Central memory CD4-positive, alpha-beta T cell (primary cell): ENCODE data around the gene CATSPER4.
A peak's percentile ranks its signal among the peaks of the same experiment; 100 is the strongest.
"Not testable (repeated sequence)": the region's sequence is repeated elsewhere in the genome, so short reads cannot be mapped to it uniquely, and the experiment has no call there.

ENCODE experiments used
- DNase-seq: peaks from one replicate; pipeline ENCODE4 v3.0.0; 2022

CATSPER4 gene

DNA sequence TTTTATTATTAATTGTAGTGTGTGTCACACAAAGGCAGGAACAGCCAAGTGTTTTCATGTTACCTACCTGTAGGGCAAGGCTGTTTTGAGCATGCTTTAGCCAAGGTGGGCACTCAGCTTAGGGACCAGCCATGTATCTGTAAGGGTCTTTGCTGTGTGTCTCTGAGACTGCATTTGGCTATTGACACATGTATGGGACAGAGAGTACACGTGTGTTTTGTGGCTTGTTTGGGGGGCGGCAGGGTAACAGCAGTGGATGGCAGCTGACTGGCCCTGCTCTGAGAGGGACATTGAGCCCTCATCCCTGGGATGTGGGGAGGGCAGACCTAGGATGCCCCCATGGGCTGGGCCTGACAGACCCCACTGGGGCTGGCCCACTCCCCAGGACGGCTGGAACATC lies 6.9 kb downstream of the CATSPER4 start:
- DNase-seq, result no peak

DNA sequence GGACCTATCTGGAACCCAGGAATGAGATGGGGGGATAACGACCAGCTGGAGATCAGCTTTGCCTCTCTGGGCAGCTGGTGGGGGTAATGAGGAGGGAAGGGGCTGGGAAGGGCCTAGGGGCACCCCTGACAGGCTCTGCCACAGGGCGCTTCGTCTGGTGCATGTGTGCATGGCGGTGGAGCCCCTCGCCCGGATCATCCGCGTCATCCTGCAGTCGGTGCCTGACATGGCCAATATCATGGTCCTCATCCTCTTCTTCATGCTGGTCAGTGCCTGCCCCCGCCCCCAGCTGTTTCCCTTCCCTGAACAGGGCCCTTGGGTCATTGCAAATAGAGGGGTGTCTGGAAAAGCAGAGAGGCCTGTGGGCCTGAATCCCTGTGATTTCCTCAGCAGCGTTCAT lies 7.4 kb downstream of the CATSPER4 start:
- no peak for DNase-seq

DNA sequence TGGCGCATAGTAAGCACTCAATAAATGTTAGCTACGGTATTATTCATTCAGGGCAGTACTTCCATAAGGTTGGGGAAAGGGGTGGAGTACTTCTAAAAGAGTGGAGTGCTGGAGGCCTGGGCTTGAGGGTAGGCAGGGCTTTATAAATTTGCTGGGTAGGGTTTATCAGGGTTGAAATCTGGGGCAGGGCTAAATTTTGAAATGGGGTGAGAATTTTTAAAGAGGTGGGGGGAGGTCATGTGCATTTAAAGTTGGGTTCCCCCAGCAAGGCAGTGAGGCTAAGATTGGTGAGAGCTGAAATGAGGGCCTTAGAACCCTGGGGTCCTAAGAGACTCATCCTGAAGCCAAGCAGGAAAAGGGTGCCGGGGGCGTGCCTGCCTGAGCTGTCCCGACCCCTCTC lies 10.0 kb downstream of the CATSPER4 start:
- no peak for DNase-seq

DNA sequence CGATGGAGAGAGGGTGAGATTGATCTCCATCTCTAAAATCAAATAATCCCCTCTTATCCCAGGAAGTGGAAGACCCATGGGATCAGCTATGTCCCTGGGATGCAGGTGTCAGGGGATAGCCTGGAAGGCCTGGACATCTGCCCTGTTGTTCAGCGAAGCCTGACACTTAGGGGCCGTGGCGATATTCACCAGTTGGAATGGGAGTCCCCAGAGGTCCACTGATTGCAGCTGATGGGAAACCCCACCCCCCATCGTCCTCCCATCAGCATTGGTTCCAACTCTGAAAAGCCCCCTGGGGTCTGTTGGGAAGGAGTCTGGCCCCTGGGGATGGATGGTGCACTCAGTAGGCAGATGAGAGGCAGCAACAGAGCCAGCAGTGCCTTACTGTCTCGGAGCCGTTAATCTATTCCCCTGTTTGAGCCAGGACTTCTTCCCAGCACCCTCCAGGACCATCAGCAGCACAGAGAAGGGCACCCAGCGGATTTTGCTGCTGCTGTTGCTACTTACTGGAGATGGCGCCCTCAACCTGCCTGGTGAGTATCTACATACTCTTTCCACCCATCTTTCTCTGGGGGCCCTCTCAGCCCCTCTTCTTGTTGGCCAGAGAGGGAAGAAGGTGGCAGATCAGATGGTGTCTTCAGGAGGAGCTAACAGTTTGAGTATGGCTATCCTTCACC lies 13.4 kb downstream of the CATSPER4 start:
- no peak for DNase-seq

DNA sequence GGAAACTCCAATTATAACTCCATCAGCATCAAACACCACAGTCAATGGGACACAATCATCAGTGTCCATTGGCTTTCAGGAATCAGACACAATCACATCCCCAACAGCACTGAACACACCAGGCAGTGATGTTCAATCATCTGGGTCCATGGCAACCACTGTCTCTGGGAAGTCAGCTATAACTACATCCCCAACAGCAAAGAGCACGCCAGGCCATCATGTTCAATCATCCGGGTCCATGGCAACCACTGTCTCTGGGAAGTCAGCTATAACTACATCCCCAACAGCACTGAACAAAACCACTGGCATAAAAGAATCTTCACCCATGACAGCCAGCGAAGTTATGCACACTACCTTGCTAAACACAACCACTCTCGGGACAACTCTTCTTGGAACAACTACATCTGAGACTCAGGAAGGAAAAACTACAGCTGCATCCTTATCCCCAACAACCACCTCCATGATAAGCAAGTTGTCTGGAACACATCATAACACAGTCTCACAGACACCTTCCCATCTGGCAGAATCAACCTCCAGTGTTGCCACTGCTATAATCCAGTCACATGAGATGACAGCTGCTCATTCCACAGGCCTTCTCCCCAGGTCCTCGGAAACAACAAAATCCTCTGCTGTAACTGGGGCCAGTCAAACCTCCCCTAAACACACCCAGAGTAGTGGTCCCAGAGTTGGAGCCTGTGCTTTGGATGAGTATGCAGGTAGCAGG lies 19.9 kb downstream of the CATSPER4 start:
- no peak for DNase-seq

DNA sequence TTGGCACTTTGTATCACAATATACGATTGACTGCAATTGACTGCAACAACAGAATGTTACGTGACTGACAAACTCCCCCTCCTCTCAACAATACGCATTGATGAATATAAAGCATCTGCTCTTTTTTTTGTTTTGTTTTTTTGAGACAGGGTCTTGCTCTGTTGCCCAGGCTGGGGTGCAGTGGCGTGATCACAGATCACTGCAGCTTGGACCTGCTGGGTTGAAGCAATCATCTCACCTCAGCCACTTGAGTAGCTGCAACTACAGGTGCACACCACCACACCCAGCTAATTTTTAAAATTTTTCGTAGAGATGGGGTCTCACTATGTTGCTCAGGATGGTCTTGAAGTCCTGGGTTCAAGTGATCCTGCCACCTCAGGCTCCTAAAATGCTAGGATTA lies 22.3 kb downstream of the CATSPER4 start:
- DNase-seq, result no peak

DNA sequence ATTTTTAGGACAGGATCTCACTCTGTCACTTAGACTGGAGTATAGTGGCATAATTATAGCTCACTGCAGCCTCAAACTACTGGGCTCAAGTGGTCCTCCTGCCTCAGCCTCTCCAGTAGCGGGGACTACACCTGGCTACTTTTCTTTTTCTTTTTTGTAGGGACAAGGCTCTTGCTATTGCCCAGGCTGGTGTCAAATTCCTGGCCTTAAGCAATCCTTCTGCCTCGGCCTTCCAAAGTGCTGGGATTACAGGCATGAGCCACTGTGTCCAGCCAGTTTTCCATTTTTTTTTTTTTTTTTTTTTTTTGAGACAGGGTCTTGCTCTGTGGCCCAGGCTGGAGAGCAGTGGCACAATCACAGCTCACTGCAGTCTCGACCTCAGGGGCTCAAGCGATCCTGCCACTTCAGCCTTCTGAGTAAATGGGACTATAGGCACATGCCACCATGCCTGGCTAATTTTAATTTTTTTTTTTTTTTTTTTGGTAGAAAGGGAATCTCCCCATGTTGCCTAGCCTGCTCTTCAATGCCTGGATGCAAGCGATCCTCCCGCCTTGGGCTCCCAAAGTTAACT lies 23.0 kb downstream of the CATSPER4 start:
- no peak for DNase-seq

DNA sequence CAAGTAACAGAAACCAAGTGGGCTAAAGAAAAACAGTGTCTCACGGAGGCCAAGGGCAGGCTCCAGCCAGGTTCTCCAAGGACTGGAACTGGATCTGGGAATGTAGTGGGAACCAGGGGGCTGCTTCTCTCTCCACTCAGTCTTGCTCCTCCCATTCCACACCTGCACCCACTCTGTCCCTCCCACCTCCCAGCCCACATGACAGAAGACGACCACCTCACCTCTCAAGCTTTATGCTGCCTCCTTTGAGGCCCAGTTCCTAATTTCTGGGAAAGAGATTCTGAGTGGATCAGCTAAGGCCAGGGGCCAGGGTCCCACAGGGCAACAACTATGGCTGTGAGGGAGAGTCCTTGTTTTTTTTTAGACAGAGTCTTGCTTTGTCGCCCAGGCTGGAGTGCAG lies 24.8 kb downstream of the CATSPER4 start:
- DNase-seq, result no peak

DNA sequence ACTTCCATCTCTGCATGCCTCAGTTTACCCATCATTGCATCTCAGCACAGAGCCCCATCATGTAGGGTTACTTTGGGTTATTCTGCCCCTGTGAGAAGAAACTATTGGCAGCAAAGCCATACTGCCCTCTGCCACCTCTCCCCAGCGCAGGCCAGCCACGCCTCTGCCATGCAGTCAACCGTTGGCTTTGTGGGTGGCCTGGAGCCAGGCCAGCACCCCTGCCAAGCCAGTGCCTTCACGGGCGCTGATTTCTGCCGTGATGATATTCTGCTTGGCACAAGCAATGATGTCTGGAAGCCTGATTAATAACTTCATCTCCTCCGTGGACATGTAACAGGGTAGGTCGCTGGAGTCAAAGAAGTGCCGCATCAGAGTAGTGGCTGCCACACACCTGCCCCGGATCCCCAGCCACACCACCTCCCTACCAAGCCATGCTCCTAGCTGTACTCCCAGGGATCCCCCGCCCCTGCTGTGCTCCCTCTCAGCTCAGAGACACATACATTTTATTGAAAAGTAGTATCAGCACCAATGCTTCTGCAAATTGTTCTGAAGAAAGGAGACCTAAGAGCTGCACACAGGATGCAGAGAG lies 28.6 kb downstream of the CATSPER4 start:
- no peak for DNase-seq

DNA sequence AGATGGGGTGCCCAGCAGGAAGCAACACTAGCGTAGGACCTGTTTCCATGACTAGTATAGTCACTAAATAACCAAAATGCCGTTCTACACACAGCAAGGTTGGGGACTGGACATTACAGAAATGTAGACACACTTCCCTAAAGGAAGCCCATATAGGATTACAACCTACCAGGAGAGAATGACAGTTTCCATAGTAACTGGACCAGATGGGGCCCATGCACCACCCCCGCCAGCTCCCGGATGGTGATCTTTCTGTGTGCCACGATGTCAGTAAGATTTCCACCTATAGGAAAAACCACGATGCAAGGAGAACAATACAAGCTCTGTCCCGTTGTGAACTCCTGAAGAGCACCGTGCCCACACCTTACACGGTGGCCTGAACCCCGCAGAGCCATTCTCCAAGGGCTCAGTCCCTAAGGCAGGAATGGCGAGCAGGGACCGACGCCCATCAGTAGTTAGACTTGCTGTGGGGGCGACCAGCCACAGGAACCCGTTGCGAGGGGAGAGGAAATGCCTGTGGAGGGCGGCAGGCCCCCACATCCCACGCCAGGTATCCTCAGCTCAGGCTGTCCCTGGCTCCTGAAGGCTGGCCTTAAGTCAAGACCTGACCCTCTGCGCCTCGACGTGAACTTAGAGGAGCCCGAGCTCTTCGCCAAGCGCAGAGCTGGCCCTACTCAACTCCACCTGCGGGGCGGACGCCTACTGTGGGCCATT lies 30.0 kb downstream of the CATSPER4 start:
- DNase-seq, result no peak

DNA sequence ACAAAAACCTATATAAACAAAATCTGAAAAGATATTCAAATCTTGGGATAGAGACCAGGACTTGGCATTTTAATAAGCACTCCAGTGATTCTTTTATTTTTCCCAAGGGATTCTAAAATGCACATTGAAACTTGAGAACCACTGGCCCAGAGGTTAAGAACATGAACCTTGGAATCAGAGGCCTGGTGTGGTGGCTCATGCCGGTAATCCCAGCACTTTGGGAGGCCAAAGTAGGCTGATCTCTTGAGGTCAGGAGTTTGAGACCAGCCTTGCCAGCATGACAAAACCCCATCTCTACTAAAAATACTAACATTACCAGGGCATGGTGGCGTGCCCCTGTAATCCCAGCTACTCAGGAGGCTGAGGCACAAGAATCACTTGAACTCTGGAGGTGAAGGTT lies 30.7 kb downstream of the CATSPER4 start:
- DNase-seq, result no peak

DNA sequence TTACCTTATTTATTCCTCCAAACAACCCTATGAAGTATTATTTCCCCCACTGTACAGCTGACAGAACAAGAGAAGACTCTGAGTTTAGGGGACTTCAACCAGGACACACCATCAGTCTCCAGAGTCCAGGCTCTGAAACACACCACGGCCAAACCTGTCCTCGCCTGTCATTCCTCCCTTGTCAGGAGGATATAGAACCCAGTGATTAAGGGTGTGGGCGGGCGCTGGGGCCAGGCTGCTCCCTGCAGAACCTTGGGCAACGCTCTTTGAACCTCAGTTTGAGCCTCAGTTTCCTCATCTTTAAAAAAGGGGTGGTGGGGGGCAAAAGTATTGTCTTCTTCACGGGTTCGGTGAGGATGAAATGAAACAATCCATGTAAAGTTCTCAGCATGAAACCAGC lies 34.2 kb downstream of the CATSPER4 start:
- no peak for DNase-seq

DNA sequence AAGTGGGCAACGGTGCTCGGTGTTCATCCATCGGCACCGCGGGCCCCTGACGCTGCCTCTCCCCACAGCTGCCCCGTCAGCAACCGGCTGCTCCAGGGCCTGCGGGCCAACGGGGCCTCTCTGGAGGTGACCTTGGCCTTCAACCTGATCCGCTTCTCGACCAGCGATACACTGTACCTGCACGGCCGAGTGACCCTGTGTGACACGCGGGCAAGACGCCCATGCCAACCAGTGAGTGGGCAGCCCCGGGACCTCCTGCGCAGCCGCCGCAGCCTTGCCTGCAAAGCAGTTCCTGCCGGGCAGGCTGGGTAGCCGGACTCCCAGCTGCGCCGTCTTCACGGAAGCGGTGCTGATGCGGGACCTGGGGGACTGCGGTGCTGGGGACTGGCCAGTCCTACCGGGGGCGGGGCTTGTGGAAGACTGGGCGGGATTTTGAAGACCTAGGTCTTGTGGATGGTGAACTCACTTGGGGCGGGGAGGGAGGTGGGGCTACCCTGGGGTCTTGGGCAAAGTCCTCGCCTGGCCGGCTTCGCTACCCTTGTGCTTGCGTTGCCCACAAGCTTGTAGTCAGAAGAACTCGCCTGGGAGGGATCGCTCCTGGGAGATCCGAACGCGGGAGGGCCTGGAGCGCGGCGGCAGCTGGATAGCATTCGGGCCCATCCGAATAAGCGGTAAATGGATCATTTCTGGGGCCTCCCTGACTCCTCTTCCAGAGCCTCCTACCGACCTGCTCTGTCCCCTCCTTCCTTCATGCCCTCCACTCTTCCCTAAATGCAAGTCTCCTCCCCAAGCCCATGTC lies 34.8 kb downstream of the CATSPER4 start:
- peak; percentile 23 for DNase-seq

DNA sequence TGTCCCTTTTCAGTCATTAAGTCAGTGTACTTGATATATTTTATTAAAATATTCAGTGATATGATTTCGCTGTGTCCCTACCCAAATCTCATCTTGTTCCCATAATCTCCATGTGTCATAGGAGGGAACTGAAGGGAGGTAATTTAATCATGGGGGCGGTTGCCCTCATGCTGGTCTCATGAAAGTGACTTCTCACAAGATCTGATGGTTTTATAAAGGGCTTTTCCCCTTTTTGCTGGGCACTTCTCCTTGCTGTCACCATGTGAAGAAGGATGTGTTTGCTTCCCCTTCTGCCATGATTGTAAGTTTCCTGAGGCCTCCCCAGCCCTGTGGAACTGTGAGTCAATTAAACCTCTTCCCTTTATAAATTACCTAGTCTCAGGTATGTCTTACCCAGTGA lies 40.3 kb downstream of the CATSPER4 start:
- DNase-seq, result not testable (repeated sequence)

DNA sequence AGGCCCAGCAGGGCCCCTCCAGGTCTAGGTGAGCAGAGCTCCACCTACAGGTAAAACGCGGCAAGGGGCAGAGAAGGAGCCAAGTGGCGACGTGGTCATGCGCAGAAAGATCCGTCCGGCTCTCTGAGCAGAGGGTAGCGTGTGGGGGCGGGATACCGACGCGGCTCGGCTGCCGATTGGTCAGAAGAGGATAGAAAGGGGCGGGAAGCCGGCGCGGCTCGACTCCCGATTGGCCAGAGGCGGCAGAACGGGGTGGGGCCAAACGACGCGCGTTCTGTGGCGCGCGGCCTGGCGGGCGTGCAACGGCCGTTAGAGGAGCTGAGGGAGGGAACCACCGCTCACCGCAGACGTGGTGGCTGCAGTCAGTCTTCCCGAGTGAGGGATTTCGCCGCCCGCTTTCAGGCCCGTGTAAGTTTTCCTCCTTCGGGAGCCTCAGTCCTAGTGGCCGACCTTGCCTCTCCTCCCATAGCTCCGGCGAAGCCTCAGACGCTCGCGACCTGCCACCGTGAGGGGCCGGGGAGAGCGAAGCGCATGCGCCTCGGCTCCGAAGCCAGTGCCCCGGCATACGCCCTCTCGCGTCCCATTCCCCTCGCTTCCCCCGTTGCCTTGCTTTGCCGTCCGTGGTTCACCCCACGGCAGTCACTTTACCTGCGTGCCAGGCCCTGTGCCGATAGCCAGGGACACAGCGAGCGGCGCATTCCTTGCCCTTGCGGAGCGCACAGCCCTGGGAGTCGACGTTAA lies 43.7 kb downstream of the CATSPER4 start, which contains the start of gene CEP85:
CEP85 (plus strand) TSS at position 298 of the 741 bp plus-strand sequence. CDS start 5,584 bp downstream, outside the sequence.
- peak; percentile 98 for DNase-seq

DNA sequence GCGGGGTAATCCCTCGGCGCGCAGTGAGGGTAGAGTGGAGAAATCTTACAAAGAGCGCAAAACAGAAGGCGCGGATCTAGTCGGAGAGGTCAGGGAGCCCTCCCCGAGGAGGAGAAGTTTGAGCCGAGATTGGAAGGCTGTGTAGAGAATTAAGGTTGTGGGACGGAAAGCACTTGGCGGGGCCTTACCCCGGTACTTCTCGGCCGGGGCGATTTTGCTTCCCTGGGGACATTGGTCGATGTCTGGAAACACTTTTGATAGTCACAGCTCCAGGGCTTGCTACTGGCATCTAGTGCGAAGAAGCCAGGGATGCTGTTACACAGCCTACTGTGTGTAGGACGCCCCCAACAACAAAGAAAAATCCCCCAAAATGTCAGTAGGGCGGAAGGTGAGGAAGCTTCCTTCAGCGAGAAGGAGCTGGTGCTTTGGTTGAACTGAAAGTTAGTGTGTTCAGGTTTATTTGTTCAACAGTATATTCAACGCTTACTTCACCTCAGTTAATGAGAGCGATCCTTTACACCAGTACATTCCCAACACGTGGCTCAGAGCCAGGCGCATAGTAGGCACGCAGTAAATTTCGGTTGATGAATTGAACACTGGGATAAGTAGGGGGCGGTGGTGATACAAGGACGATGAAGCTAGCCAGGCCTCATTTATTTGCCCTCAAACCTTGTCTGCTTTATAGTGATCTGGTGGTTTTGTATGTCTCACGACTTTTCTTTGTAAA lies 44.4 kb downstream of the CATSPER4 start:
- peak; percentile 23 for DNase-seq

DNA sequence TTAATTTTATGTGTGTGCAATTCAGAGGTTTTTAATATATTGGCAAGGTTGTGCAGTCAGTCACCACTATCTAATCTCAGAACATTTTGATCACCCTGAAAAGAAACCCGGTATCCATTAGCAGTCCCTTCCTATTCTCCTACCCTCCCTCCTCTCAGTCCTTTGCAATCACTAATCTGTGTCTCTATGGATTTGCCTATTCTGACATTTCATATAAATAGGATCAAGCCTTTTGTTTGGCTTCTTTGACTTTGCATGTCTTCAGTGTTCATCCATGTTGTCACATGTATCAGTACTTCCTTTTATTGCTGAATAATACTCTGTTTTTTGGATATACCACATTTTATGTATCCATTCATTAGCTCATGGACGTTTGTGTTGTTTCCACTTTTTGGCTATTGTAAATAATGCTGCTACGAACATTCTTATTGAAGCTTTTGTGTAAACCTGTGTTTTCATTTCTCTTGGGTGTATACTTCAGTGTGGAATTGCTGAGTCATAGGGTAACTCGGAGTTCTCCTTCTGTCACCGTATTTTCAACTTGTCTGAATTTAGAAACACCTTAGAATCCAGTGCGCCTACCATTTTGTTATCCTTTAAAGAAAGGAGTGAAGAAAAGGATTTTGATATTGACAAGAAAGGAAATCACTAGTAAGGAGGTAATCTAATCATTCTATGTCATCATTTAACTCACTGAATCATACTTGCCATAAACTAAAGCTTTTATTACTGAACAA lies 47.0 kb downstream of the CATSPER4 start:
- no peak for DNase-seq

DNA sequence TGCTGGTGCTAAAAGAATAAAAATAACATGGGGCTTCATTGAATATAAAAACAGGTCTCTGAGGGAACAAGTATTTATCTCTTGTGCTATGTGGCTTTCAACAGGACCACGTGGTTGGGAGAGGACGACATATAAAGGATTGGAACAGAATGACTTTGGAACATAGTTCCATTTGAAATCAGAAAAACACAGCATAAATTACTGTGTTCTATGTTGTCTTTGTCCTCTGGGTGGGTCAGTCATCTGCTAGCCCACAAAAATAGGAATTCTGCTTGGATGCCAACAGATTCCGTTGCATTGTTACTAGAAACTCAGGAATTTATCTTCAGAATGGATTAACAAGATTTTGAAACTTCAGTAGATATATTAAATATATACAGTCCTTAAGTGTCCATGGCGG lies 49.5 kb downstream of the CATSPER4 start:
- DNase-seq, result no peak
